GM12891 (cell line): ENCODE data around the gene PPP1R14D. TPM values are rescaled to one million over a fixed set of nuclear protein-coding genes. Genes with fewer than 3 reads are reported as not detected.

Source experiments
- DNase-seq: peaks from one replicate; pipeline ENCODE4 v3.0.0; 2011; ENCODE audit warnings: low spot score; ENCODE audit not compliant: insufficient read length
- FAIRE-seq: peaks from 2 replicates; lab custom pipeline; 2011; peaks lifted over from hg19 to GRCh38; lab: Jason Lieb, UNC
- PAX5 ChIP-seq: IDR thresholded peaks from 2 replicates; pipeline ENCODE4 v1.6.1; 2011; ENCODE audit warnings: low read length, moderate library complexity, mild to moderate bottlenecking; ENCODE audit not compliant: insufficient read depth, severe bottlenecking
- POLR2A ChIP-seq: IDR thresholded peaks from 2 replicates; pipeline ENCODE4 v1.6.1; 2011; ENCODE audit warnings: low read depth, low read length, control low read depth
- POLR2AphosphoS5 ChIP-seq: IDR thresholded peaks from 2 replicates; pipeline ENCODE4 v1.6.1; 2011; ENCODE audit warnings: low read depth, low read length, control low read depth
- POU2F2 ChIP-seq: IDR thresholded peaks from 2 replicates; pipeline ENCODE4 v1.6.1; 2011; ENCODE audit warnings: low read depth, mild to moderate bottlenecking, control low read depth, low read length, moderate library complexity
- SPI1 ChIP-seq: IDR thresholded peaks from 2 replicates; pipeline ENCODE4 v1.6.1; 2011; ENCODE audit warnings: low read depth, low read length, control low read depth
- TAF1 ChIP-seq: IDR thresholded peaks from 2 replicates; pipeline ENCODE4 v1.6.1; 2011; ENCODE audit warnings: low read depth, low read length, control low read depth
- polyA plus RNA-seq: library from polyadenylated mRNA; unstranded; fragments of >200 nt; gene quantifications from one replicate; pipeline ENCODE4 v1.2.1, GENCODE V29; 2012; ENCODE audit warnings: low read depth, missing spikeins, inconsistent platforms; ENCODE audit not compliant: missing spikeins

The PPP1R14D gene, protein sequence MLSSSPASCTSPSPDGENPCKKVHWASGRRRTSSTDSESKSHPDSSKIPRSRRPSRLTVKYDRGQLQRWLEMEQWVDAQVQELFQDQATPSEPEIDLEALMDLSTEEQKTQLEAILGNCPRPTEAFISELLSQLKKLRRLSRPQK
- not detected for polyA plus RNA-seq

DNA sequence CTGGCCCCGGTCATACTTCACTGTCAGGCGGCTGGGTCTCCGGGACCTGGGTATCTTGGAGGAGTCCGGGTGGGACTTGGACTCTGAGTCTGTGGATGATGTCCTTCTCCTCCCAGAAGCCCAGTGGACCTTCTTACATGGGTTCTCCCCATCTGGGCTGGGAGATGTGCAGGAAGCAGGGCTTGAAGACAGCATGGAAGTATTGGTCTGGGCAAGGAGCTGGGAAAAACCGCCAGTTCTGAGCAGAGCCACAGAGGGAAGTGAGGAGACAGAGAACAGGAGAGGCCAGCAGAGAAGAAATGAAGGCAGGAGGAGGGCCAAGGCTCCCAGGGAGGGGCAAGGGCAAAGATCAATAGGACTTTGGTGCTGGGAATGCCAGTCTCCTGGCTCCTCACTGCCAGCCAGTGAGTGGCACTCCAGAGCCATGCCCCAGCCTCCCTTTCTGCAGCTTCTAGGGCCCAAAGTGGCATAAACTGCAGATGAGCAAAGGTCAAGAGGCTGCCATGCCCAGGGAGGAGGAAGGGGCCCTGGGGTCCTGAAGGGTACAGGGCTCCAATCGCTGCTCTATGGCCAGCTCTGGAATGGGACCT is at the start of gene PPP1R14D:
TSS of gene PPP1R14D (minus strand) at position 262 of the 590 bp plus-strand sequence. CDS start at position 195, 67 bp downstream.
- TF ChIP-seq TAF1 (no peak), POU2F2 (no peak), POLR2AphosphoS5 (no peak), POLR2A (no peak), PAX5 (no peak), SPI1 (no peak)
- DNase-seq, result no peak
- FAIRE-seq, result no peak

- no peak for FAIRE-seq
- TF ChIP-seq POLR2AphosphoS5 (no peak), PAX5 (no peak), POU2F2 (no peak), POLR2A (no peak), SPI1 (no peak)
- no peak for DNase-seq
These were observed 49.2 kb upstream of the PPP1R14D start for GRCh38 chr15:40877694-40878093.

DNA sequence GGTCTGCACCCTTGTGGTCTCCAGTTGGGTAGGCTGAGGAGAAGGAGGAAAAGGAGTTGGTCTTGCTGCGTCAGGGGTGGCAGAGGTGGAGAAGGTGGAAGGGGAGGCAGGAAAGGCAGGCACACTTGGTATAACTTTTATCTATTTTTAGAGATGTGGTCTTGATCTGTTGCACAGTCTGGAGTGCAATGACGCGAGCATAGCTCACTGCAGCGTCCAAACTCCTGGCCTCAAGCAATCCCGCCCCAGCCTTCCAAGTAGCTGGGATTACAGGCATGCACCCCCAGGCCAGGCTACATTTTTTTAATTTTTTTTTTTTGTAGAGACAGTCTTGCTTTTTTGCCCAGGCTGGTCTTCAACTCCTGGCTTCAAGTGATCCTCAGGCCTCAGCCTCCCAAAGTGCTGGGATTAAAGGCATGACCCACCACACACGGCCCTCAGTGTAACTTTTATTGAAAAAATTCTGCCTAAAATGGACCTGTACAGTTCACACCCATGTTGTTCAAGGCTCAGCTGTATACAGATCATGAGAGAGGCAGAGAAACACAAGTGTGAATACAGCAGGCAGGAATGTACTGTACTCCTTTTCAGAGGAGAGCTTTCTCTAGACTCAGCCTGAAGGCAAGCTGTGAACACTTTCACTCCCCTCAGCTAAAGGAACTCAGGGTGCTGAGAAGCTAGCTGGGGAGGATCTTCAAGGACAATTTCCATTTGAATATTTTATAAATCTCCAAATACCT is 47.7 kb upstream of the PPP1R14D start:
- TF ChIP-seq SPI1 (no peak), POLR2AphosphoS5 (no peak), TAF1 (no peak), POU2F2 (no peak), POLR2A (no peak), PAX5 (no peak)
- FAIRE-seq (peak; percentile 23), DNase-seq (no peak)

DNA sequence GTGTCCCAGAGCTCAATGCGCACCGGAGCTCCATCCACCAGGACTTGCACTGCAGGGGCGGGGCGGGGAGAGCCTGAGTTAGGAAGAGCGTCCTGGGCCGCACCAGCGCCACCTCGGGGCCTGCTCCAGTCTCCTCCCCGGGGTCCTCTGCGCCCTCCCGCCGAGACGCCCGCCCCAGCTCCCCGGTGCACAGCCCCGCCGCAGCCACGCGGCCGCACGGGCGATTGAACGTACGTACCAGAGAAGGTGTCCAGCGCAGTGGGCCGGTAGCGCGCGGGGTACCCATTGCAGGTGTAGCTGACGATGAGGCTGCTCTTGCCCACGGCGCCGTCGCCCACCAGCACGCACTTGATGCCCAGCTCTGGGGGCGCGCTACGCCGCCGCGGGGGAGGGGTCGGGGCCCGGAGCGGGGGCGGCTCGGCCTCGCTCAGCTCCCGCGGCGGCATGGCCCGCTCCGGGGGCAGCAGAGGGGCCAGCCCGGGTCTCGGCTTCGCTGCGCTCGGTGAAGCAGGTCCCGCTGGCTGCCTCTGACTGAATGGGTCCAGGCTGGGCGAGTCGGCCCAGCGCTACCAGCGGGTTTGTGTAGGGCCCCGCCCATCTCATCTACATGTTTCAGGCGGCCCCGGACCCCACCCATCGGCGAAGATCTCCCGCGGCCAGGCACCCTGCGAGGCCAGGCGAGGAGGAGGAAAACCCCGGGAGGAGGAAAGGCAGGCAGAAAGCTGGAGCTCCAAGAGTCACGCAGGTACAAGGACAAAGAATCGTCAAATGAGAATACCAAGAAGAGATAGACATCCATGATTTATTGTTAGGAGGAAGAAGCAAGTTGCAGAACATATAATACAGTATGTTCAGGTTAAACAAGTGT is 45.4 kb upstream of the PPP1R14D start, which contains the start of gene RHOV:
TSS of gene RHOV (minus strand) at position 541 of the 868 bp plus-strand sequence. CDS start at position 446, 95 bp downstream.
- DNase-seq (peak; percentile 71), FAIRE-seq (peak; percentile 86)
- TF ChIP-seq POU2F2 (0 out of 2 replicates have a peak, but pooled peaks have one; percentile 39), POLR2AphosphoS5 (peak; percentile 74), PAX5 (no peak), POLR2A (peak; percentile 80; the same call in 1 of the 2 replicates), TAF1 (peak; percentile 84)

GRCh38 chr15:40872791-40873693 is 44.5 kb upstream of the PPP1R14D start:
- no peak for FAIRE-seq
- DNase-seq, result no peak
- TF ChIP-seq POU2F2 (no peak), POLR2AphosphoS5 (no peak), SPI1 (0 out of 2 replicates have a peak, but pooled peaks have one; percentile 15), TAF1 (no peak), PAX5 (no peak), POLR2A (no peak)

GRCh38 chr15:40871749-40872617 is 43.5 kb upstream of the PPP1R14D start:
- TF ChIP-seq PAX5, result peak; percentile 14
- peak; percentile 30 for TF ChIP-seq POU2F2
- no peak for TF ChIP-seq TAF1
- TF ChIP-seq POLR2AphosphoS5, result peak; percentile 48
- TF ChIP-seq POLR2A, result peak; percentile 60
- peak; percentile 59 for TF ChIP-seq SPI1
- DNase-seq (peak; percentile 44), FAIRE-seq (peak; percentile 88)

DNA sequence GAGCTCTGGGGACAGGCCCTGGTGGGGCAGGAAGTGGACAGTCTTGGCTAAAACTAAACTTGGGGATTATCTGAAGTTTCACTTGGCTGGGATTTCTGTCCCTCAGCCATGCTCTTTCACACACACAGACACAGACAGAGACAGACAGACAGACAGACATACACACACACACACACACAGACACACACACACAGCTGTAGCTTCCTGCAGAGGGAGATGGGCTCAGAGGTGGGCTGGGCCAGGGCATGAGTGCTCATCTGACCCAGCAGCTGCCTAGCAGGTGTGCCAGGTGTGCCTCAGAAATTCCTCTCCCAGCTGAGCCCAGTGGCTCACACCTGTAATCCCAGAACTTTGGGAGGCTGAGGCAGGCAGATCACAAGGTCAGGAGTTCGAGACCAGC is 42.2 kb upstream of the PPP1R14D start:
- FAIRE-seq (peak; percentile 59), DNase-seq (no peak)

GRCh38 chr15:40869686-40870085 is 41.2 kb upstream of the PPP1R14D start:
- no peak for FAIRE-seq

More for the DNA sequence above, 42.2 kb upstream of the PPP1R14D start:
- no peak for TF ChIP-seq TAF1

More at GRCh38 chr15:40869686-40870085, 41.2 kb upstream of the PPP1R14D start:
- no peak for DNase-seq
- TF ChIP-seq POU2F2, result no peak
- TF ChIP-seq POLR2AphosphoS5, result no peak
- TF ChIP-seq PAX5, result no peak
- TF ChIP-seq SPI1, result no peak
- no peak for TF ChIP-seq POLR2A
- no peak for TF ChIP-seq TAF1
